GM10266 (cell line): ENCODE data around the gene NAT14.
A peak's percentile ranks its signal among the peaks of the same experiment; 100 is the strongest.

Experiments
- DNase-seq: peaks from one replicate; pipeline ENCODE4 v3.0.0; 2012; ENCODE audit errors: extremely low spot score
- TF ChIP-seq, protein P1 (sequence below): IDR thresholded peaks from 2 replicates; pipeline ENCODE4 v1.5.1; 2012; ENCODE audit warnings: mild to moderate bottlenecking, low read depth; ENCODE audit not compliant: control insufficient read depth, insufficient read depth; ENCODE audit errors: missing control alignments

NAT14 gene

GRCh38 chr19:55484593-55485438, at the start of gene NAT14:
TSS of gene NAT14 (plus strand) at chr19:55485188. CDS start at chr19:55485709, 521 bp downstream.
- TF ChIP-seq, protein P1, sequence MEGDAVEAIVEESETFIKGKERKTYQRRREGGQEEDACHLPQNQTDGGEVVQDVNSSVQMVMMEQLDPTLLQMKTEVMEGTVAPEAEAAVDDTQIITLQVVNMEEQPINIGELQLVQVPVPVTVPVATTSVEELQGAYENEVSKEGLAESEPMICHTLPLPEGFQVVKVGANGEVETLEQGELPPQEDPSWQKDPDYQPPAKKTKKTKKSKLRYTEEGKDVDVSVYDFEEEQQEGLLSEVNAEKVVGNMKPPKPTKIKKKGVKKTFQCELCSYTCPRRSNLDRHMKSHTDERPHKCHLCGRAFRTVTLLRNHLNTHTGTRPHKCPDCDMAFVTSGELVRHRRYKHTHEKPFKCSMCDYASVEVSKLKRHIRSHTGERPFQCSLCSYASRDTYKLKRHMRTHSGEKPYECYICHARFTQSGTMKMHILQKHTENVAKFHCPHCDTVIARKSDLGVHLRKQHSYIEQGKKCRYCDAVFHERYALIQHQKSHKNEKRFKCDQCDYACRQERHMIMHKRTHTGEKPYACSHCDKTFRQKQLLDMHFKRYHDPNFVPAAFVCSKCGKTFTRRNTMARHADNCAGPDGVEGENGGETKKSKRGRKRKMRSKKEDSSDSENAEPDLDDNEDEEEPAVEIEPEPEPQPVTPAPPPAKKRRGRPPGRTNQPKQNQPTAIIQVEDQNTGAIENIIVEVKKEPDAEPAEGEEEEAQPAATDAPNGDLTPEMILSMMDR = no peak
- DNase-seq = peak; percentile 97

- no peak for DNase-seq
Measured at GRCh38 chr19:55436847-55437246, 48.1 kb upstream of the NAT14 start.

DNA sequence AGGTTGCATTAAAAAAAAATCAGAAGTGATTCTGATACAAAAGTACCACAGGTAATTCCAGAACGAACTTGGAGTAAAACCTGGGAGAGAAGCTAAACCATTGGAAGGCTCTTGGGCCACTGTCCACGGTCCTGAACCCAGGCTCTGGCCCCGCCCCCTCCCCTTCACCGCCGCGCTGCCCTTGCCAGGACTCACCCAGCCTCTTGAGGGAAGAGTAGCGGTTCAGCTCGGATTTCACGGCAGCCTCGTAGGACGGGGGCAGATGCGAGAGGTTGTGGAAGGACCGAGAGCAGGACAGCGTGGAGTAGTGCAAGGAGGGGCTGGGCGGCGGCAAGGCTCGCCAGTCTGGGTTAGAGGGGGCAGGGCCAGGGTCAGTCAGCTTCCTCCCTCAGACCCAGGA, 47.6 kb upstream of the NAT14 start:
- TF ChIP-seq, protein P1 = no peak
- DNase-seq = peak; percentile 61

More at GRCh38 chr19:55436847-55437246, 48.1 kb upstream of the NAT14 start:
- TF ChIP-seq, protein P1 = no peak

DNA sequence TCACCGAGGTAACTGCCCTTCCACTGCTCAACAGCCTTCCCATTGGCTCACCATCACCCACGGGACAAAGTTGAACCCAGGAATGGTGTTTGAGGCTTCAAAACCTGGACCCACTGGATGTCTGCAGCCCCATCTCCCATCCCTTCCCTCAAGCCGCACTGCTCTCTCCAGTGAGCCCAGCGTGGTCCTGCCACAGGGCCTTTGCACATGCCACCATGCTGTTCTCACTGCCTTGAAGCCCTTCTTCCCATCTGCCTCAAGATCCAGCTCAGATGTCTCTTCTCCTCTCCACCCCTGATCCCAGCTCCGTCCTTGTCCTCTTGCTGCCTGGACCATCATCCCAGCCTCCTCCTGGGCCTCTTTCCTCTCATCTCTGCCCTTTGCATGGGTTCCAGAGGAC, 45.9 kb upstream of the NAT14 start:
- no peak for DNase-seq
- TF ChIP-seq, protein P1 = no peak

DNA sequence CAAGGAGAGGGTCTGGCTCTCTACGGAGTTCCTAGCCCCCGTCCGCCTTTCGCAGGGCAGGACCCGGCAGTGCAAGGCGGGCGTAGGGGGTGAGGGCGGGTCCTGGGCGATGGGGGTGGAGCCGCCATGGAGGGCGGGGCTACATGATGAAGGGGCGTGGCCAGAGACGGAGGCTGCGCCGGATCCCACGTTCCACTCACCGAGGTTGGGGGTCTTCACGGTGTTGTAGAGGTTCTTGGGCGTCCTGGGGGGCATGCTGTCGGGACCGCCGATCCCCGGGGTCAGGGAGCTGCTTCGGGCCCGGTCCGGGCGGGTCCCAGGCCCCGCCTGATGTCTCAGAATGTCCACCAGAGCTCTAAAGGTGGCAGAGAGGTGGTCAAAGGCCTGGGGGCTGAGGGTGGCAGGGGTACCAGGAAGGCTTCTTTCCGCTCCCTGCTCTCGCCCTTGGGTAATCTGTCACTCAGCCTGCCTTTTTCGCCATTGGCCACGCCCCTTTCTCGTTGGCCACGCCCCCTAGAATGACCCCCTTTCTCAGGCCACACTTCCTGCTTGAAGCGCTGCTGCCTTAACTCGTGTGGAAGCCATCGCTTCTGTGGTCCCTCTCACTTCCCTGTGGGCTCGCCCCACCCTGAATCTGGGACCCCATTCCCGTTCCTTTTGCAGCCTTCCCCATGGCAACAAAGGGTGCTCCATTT, 44.4 kb upstream of the NAT14 start:
- TF ChIP-seq, protein P1 = no peak
- peak; percentile 48 for DNase-seq

DNA sequence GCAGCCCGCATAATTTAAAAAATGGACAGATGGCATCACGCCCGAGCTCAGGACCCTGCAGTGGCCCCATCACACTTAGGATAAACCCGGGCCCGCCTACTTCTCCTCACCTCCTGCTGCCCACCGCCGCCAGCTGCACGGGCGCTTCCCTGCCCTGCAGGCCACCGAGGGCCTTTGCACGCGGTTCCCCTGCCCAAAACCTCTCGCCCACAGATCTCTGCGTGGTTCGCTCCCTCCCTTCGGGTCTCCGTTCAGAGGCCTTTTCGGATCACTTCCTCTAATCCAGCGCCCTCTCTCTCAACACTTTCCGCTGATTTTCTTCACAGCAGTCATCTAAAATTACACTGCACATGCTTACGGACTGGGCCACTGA, 43.7 kb upstream of the NAT14 start:
- no peak for DNase-seq
- TF ChIP-seq, protein P1 = no peak

DNA sequence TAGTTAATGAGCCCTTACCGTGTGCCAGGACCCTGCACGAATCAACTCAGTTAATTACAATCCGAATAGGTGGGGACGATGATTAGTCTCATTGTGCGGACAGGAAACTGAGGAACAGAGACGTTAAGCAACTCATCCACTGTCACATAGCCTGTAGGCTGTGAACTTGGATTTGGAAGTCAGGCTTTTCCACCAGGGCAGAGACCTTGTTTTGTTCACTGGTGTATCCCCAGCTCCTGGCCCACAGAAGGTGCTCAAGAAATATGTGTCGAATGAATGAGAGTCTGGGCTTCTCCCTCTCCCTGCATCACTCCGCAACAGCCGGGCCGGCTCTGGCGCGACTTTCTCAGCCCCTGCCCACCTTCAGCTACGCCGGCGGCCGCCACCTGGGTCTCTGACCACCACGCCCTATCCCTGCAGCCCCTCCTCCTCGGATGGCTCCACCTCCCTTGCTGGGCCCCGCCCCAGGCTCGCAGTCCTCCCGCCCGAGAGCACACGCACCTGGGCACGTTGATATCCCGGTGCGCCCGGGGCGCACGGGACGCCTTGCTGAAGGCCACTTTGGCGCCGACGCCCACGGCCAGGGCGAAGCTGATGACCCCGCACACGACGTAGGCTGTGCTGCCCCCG, 43.2 kb upstream of the NAT14 start:
- no peak for DNase-seq
- TF ChIP-seq, protein P1 = no peak
